ENCODE measurements around the gene ECHDC3. TPM values are rescaled to one million over a fixed set of nuclear protein-coding genes. Genes with fewer than 3 reads are reported as not detected.

ECHDC3 gene
- total RNA-seq, 2 experiments from 2014 or later = not detected

DNA sequence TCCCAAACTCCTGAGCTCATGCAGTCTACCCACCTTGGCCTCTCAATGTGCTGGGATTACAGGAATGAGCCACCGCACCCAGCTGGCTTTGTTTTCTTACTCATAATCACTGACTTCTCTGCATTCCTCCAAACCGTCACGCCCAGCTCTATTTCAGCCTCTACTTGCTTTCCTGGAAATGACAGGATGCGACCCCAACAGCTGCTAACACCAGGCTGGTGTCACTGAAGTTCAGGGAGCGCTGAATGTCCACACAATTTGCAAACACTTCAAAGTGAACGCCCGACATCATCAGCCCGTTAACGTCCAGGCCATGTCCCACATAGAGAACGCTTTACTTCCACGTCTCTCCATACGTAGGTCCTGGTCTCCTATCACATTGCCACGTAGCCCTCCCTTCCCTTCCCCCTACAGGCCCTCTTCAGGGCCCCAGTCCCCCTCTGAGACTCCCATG lies 68.2 kb downstream of the ECHDC3 start:
- no peak overlapping the region for H3K4me2 ChIP-seq (ENCODE audit: low read length)
- CTCF ChIA-PET (ENCODE audit: unreplicated experiment) = no interaction called here
- no peaks in the 10 kb centered on the region for H3K36me3 ChIP-seq (ENCODE audit: insufficient read depth, low read length)

DNA sequence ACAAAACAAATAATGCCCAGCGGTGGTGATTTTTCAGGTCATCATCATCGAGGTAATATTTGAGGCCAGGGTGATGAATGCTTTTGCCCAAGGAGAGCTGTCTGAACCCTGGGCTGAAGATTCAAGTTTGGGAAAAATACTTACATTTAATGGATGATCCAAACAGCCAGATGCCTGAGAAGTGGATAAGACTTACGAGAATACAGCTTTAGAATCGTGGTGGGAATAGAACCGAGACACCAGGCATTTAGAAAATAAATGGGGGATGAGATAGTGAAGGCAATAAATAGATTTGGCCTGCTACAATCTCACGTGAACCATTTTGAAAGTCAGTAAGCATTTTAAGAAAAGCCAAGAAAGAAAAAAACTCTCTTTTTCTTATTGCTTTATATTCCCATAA lies 68.8 kb downstream of the ECHDC3 start:
- Histone ChIP-seq H3K79me2 (ENCODE audit: insufficient read depth, low read depth, low read length) (no peaks in the 10 kb centered on the region), H3K9me3 (ENCODE audit: low read length) (no peaks in the 10 kb centered on the region), H4K20me1 (ENCODE audit: insufficient read depth, low read length) (no peaks in the 10 kb centered on the region), H3K36me3 (ENCODE audit: insufficient read depth, low read length) (no peaks in the 10 kb centered on the region), H3K27ac (ENCODE audit: low read depth, low read length, poor library complexity, severe bottlenecking) (no peak overlapping the region), H3K4me3 (ENCODE audit: low read depth, low read length, poor library complexity, severe bottlenecking) (no peak overlapping the region), H3K9me2 (ENCODE audit: insufficient read depth, low read length) (no peaks in the 10 kb centered on the region), H3K4me2 (ENCODE audit: low read length) (no peak overlapping the region), H2AFZ (ENCODE audit: low read length) (no peak overlapping the region), H3K4me1 (ENCODE audit: insufficient read depth, low read length, poor library complexity, severe bottlenecking) (no peaks in the 10 kb centered on the region)
- no TSS peak for BruUV-seq (replicated peaks)
- TF ChIP-seq EZH2phosphoT487 (IDR thresholded peaks at IDR 0.05; ENCODE audit: borderline replicate concordance, low read depth, low read length) = no peak
- TF ChIP-seq, protein P1, sequence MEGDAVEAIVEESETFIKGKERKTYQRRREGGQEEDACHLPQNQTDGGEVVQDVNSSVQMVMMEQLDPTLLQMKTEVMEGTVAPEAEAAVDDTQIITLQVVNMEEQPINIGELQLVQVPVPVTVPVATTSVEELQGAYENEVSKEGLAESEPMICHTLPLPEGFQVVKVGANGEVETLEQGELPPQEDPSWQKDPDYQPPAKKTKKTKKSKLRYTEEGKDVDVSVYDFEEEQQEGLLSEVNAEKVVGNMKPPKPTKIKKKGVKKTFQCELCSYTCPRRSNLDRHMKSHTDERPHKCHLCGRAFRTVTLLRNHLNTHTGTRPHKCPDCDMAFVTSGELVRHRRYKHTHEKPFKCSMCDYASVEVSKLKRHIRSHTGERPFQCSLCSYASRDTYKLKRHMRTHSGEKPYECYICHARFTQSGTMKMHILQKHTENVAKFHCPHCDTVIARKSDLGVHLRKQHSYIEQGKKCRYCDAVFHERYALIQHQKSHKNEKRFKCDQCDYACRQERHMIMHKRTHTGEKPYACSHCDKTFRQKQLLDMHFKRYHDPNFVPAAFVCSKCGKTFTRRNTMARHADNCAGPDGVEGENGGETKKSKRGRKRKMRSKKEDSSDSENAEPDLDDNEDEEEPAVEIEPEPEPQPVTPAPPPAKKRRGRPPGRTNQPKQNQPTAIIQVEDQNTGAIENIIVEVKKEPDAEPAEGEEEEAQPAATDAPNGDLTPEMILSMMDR (conservative IDR thresholded peaks at IDR 0.05; ENCODE audit: low read length) = no peak
- intact Hi-C loops (cut with micrococcal nuclease; ENCODE audit: unreplicated experiment) = no loop called here
- ChIA-PET CTCF (ENCODE audit: unreplicated experiment) (no interaction called here), POLR2A (no interaction called here)
- DNase-seq (ENCODE audit: low spot score) = no peak

More for the DNA sequence above, 68.2 kb downstream of the ECHDC3 start:
- H2AFZ ChIP-seq (ENCODE audit: low read length) = no peak overlapping the region
- no peaks in the 10 kb centered on the region for H3K4me1 ChIP-seq (ENCODE audit: insufficient read depth, low read length, poor library complexity, severe bottlenecking)
- no peak for DNase-seq (ENCODE audit: low spot score)
- intact Hi-C loops (cut with micrococcal nuclease; ENCODE audit: unreplicated experiment) = no loop called here
- no TSS peak for BruUV-seq (replicated peaks)
- no peaks in the 10 kb centered on the region for H3K9me3 ChIP-seq (ENCODE audit: low read length)
- no peaks in the 10 kb centered on the region for H4K20me1 ChIP-seq (ENCODE audit: insufficient read depth, low read length)
- POLR2A ChIA-PET = no interaction called here
- H3K9me2 ChIP-seq (ENCODE audit: insufficient read depth, low read length) = no peaks in the 10 kb centered on the region
- TF ChIP-seq EZH2phosphoT487 (IDR thresholded peaks at IDR 0.05; ENCODE audit: borderline replicate concordance, low read depth, low read length) = no peak
- TF ChIP-seq, protein P1 (conservative IDR thresholded peaks at IDR 0.05; ENCODE audit: low read length) = no peak
- no peaks in the 10 kb centered on the region for H3K79me2 ChIP-seq (ENCODE audit: insufficient read depth, low read depth, low read length)
- H3K27ac ChIP-seq (ENCODE audit: low read depth, low read length, poor library complexity, severe bottlenecking) = no peak overlapping the region
- H3K4me3 ChIP-seq (ENCODE audit: low read depth, low read length, poor library complexity, severe bottlenecking) = no peak overlapping the region

DNA sequence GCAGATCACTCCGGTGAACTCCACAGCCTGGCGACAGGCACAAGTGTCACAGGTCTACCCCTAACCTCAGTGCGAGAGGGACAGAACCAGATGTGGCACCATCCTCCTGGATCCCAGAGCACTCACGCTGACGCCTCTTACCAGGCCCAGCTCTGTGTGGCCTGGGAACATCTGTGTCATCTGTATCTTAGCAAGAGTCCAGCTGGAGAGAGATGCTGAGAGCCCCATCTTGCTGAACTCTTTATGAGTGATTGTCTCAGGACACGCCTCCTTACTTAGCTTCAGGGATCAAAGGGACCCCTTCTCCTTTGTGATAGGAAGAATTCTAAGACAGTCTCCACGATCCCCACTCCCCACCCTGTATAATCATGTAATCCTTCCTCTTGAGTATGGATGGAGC lies 71.0 kb downstream of the ECHDC3 start:
- TF ChIP-seq, protein P1 (conservative IDR thresholded peaks at IDR 0.05; ENCODE audit: low read length) = no peak
- TF ChIP-seq EZH2phosphoT487 (IDR thresholded peaks at IDR 0.05; ENCODE audit: borderline replicate concordance, low read depth, low read length) = no peak
- H3K9me2 ChIP-seq (ENCODE audit: insufficient read depth, low read length) = no peaks in the 10 kb centered on the region
- no peak overlapping the region for H3K4me3 ChIP-seq (ENCODE audit: low read depth, low read length, poor library complexity, severe bottlenecking)
- no peaks in the 10 kb centered on the region for H3K9me3 ChIP-seq (ENCODE audit: low read length)
- DNase-seq (ENCODE audit: low spot score) = no peak
- intact Hi-C loops (cut with micrococcal nuclease; ENCODE audit: unreplicated experiment) = no loop called here
- ChIA-PET CTCF (ENCODE audit: unreplicated experiment) (no interaction called here), POLR2A (interaction anchor here (0.5 to 0.6 kb wide), 2 partner anchors 15 to 569 kb away, joined by 3 to 5 read pairs; no protein-coding TSS in a partner anchor)
- no peak overlapping the region for H3K4me2 ChIP-seq (ENCODE audit: low read length)
- no peak overlapping the region for H2AFZ ChIP-seq (ENCODE audit: low read length)
- BruUV-seq (replicated peaks) = no TSS peak
- no peaks in the 10 kb centered on the region for H3K4me1 ChIP-seq (ENCODE audit: insufficient read depth, low read length, poor library complexity, severe bottlenecking)
- H3K27ac ChIP-seq (ENCODE audit: low read depth, low read length, poor library complexity, severe bottlenecking) = no peak overlapping the region
- H4K20me1 ChIP-seq (ENCODE audit: insufficient read depth, low read length) = no peaks in the 10 kb centered on the region
- no peaks in the 10 kb centered on the region for H3K79me2 ChIP-seq (ENCODE audit: insufficient read depth, low read depth, low read length)
- no peaks in the 10 kb centered on the region for H3K36me3 ChIP-seq (ENCODE audit: insufficient read depth, low read length)

Other genes with a start within 250 kb of the ECHDC3 start
- 33.7 and 41.7 TPM in 2 replicates for gene USP6NL, start 130.7 kb upstream of the ECHDC3 start, total RNA-seq (2014; rRNA removed; shearing (Covaris generic))
- 59.7 and 62.0 TPM in 2 replicates for gene USP6NL, start 130.7 kb upstream of the ECHDC3 start, total RNA-seq (2022)
- gene PROSER2, start 81.0 kb downstream of the ECHDC3 start, total RNA-seq (2014; rRNA removed; shearing (Covaris generic)) = not detected in 2 replicates
- gene PROSER2, start 81.0 kb downstream of the ECHDC3 start, total RNA-seq (2022) = not detected in 2 replicates